Smooth muscle cell of bladder (primary cell): Measurements from ENCODE around the gene XPO5. TPM values are rescaled to one million over a fixed set of nuclear protein-coding genes. Genes with fewer than 3 reads are reported as not detected.

Experiments
- total RNA-seq: library from RNA; depleted of rRNA; stranded (reverse); fragments of >200 nt; gene quantifications from 2 replicates; pipeline ENCODE4 v1.2.3, GENCODE V29; 2014

Gene XPO5
- 15.6 and 19.1 TPM in 2 replicates for total RNA-seq

DNA sequence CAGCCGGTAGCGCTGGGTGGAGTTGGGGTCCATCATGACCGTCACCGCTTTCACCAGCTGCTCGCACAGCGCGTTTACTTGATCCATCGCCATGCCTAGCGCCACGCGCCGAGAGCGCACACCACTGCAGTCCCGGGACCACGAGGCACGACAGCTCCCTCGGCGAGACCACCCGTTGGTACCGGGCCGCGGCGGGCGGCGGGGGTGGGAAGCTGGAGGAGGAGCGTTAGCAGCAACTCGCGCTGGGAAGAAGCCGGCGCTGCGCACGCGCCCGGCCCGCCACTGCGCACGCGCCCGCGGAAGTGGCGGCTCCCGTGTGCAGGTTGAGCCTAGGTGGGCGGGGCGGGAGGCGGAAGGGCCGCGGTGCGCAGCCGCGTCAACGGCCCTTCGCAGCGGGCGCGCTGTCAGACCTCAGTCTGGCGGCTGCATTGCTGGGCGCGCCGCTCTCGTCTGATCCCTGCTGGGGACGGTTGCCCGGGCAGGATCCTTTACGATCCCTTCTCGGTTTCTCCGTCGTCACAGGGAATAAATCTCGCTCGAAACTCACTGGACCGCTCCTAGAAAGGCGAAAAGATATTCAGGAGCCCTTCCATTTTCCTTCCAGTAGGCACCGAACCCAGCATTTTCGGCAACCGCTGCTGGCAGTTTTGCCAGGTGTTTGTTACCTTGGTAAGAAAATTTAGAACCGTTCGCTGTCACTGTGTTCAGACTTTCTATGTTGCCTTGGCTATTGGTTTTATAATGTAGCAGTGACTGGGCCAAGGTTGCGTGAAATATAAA lies at the start of gene XPO5, which contains the start of gene POLH:
Gene XPO5 (minus strand): TSS at position 267 of the 780 bp plus-strand sequence. CDS start 174 bp downstream, at position 93.
Gene POLH (plus strand): TSS at position 414 of the 780 bp plus-strand sequence. CDS start 6,135 bp downstream, outside the sequence.

DNA sequence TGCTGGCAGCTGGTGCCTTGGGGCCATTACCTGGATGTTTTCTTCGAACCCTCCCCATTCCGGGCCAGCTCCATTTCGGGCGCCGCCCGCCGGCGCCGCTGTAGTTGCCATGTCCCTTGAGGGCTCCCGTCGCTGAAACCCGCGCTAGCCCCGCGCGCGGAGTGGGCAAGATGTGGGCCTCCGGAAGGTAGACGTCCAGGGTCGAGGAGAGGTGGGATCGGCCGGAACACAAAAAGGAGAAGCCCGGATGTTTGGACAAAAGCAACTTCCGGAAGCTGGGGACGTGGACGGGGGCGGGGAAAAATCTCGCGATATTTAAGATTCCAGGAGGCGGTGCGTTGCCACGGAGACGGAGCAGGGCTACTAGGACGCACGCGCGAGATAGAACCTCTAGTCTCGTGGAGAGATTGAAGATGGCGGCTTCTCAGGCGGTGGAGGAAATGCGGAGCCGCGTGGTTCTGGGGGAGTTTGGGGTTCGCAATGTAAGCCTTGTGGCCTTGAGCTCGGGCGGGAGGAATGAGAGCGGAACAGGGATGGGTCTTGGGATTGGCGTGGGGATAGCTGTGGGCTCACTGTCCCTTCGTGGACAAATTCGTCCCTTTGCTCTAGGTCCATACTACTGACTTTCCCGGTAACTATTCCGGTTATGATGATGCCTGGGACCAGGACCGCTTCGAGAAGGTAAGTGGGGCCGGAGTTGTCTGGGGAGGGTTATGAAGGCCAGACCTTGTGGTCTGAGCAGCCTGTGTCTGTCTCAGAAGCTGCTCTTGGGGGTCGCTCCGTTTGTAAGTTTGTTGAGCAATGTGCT lies 58.9 kb downstream of the XPO5 start, which contains the start of the genes POLR1C and YIPF3:
Gene POLR1C (plus strand): TSS at position 393 of the 808 bp plus-strand sequence. CDS start 21 bp downstream, at position 414.
Gene YIPF3 (minus strand): TSS at position 230 of the 808 bp plus-strand sequence. CDS start 119 bp downstream, at position 111.

DNA sequence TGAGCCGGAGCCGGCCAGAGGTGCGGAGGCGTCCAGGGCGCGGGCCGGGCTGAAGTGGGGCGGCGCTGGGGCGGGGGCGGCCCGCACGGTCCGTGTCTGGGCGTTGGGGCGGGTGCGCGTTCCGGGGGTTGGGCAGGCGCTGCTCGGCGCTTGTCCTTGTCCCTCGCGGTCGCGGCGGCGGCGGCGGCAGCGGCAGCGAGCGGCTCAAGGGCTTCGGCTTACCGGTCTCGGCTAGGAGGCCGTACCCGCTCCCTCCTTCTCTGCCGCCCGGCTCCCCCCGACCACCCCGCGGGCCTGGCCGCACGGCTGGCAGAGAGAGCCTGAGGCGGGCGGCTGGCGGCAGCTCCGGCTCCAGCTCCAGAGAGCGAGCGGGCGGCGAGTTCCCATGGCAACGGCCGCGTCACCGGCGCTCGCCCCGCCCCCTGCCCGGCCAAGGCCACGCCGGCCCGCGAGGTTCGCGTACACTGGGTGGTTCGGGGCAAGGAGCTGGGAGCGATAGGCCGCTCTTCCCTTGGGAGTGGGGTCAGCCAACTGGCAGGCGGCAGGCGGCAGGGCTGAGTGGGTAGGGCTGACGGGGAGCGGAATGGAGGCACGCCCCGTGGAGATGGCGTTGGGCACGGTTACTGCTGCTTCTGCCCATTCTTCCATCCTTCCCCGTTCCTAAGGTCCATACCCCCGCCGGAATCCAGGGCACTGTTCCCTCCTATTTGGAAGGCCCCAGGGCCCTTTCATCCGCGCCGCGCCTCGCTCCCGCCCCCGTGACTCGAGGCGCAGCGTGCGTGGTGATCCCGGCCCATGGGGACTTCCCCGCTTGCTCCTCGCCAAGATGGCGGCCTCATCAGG lies 65.6 kb downstream of the XPO5 start, which contains the start of gene LRRC73:
Gene LRRC73 (minus strand): TSS at position 363 of the 843 bp plus-strand sequence. CDS start 561 bp downstream, outside the sequence.

DNA sequence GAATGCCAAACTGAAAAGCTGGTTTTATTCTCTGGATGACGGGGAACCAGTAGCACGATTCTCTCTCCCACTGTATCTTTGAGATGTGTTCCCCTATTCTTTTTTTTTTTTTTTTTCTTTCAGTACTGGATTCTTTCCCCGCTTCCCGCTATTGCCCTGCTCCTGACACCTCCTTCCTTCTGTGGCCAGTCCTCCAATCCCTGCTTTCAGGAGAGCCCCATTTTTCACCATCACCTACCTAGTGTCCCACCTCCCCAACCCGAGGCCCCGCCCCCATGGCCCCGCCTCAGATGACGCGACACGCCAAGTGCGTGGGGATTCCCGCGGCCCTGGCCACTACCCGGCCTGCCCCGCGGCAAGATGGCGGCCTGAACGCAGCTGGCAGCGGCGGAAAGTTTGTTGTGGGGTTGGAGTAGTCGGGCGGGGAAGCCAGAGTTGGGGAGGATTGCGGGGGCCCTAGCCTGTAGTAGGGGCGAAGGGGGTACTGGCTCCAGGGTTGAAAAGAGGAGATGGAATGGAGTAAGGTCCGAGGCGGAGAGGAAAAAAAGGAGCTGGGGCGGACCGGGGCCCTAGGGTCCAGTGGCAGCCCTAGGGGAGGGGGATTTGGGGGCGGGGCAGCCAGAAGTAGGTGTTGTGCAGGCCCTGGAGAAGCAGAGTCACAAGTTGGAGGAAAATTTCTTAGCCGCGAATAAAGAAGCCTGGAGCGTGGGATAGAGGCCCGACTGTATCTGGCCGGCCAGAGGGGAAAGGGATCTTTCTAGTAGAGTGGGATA lies 98.4 kb downstream of the XPO5 start, which contains the start of gene TJAP1:
Gene TJAP1 (plus strand): TSS at position 336 of the 773 bp plus-strand sequence. CDS start 21,432 bp downstream, outside the sequence.

Other genes starting within 250 kb of the XPO5 start
- 3.4 and 4.5 TPM in 2 replicates for gene ZNF318, start 206.4 kb downstream of the XPO5 start, total RNA-seq
- gene ABCC10, start 148.5 kb downstream of the XPO5 start, total RNA-seq = 16.5 and 17.3 TPM in 2 replicates
- gene DLK2, start 120.5 kb downstream of the XPO5 start, total RNA-seq = 0.28 and 0.37 TPM in 2 replicates
- gene TJAP1, start 98.5 kb downstream of the XPO5 start, total RNA-seq = 7.4 and 9.3 TPM in 2 replicates
- 0.28 and 0.65 TPM in 2 replicates for gene LRRC73, start 65.7 kb downstream of the XPO5 start, total RNA-seq
- gene YIPF3, start 59.1 kb downstream of the XPO5 start, total RNA-seq = 120 and 141 TPM in 2 replicates
- 23.9 and 28.4 TPM in 2 replicates for gene POLR1C, start 58.9 kb downstream of the XPO5 start, total RNA-seq
- gene POLH, start 147 bp upstream of the XPO5 start, total RNA-seq = 16.4 and 21.5 TPM in 2 replicates
- 49.7 and 65.1 TPM in 2 replicates for gene GTPBP2, start 53.2 kb upstream of the XPO5 start, total RNA-seq
- 15.8 and 17.9 TPM in 2 replicates for gene MAD2L1BP, start 59.8 kb upstream of the XPO5 start, total RNA-seq
- 0.85 and 1.0 TPM in 2 replicates for gene RSPH9, start 69.0 kb upstream of the XPO5 start, total RNA-seq
- 35.8 and 46.6 TPM in 2 replicates for gene MRPS18A, start 111.8 kb upstream of the XPO5 start, total RNA-seq
- 160 and 284 TPM in 2 replicates for gene VEGFA, start 194.2 kb upstream of the XPO5 start, total RNA-seq